ENCODE measurements around the gene STRN3. TPM values are rescaled to one million over a fixed set of nuclear protein-coding genes. Genes with fewer than 3 reads are reported as not detected.

Gene STRN3
- total RNA-seq, 1 donor from 2014 or later = 58.1 TPM

DNA sequence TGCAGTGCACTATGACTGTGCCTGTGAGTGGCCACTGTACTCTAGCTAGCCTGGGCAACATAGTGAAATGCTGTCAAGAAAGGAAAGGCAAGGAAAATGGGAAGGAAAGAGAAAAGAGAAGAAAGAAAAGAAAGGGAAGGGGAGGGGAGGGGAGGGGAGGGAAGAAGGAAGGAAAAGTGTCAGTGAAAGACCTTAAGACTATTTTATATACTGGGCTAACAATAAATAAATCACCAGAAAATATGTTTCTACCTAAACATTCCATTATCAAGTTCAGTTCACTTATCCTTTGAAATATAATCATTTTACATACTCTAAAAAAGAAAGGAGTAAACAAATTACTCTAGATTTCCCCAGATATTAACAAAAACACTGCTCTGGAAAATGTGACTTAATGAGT is 129.7 kb downstream of the STRN3 start:
- H3K4me1 Mint-ChIP-seq (ENCODE audit: low read depth, unreplicated experiment) = no peaks in the 10 kb centered on the region
- no peaks in the 10 kb centered on the region for H3K9me3 Mint-ChIP-seq (ENCODE audit: unreplicated experiment)
- H3K4me3 Mint-ChIP-seq (ENCODE audit: unreplicated experiment) = no peak overlapping the region
- DNase-seq = no peak
- peaks cover 4% of the 10 kb centered on the region for H3K36me3 Mint-ChIP-seq (ENCODE audit: unreplicated experiment)
- no peak overlapping the region for H3K27ac Mint-ChIP-seq (ENCODE audit: unreplicated experiment)
- TF ChIP-seq, protein P1, sequence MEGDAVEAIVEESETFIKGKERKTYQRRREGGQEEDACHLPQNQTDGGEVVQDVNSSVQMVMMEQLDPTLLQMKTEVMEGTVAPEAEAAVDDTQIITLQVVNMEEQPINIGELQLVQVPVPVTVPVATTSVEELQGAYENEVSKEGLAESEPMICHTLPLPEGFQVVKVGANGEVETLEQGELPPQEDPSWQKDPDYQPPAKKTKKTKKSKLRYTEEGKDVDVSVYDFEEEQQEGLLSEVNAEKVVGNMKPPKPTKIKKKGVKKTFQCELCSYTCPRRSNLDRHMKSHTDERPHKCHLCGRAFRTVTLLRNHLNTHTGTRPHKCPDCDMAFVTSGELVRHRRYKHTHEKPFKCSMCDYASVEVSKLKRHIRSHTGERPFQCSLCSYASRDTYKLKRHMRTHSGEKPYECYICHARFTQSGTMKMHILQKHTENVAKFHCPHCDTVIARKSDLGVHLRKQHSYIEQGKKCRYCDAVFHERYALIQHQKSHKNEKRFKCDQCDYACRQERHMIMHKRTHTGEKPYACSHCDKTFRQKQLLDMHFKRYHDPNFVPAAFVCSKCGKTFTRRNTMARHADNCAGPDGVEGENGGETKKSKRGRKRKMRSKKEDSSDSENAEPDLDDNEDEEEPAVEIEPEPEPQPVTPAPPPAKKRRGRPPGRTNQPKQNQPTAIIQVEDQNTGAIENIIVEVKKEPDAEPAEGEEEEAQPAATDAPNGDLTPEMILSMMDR (IDR thresholded peaks at IDR 0.05; ENCODE audit: partially characterized antibody, unreplicated experiment) = no peak
- peaks cover 1% of the 10 kb centered on the region for H3K27me3 Mint-ChIP-seq (ENCODE audit: unreplicated experiment)

DNA sequence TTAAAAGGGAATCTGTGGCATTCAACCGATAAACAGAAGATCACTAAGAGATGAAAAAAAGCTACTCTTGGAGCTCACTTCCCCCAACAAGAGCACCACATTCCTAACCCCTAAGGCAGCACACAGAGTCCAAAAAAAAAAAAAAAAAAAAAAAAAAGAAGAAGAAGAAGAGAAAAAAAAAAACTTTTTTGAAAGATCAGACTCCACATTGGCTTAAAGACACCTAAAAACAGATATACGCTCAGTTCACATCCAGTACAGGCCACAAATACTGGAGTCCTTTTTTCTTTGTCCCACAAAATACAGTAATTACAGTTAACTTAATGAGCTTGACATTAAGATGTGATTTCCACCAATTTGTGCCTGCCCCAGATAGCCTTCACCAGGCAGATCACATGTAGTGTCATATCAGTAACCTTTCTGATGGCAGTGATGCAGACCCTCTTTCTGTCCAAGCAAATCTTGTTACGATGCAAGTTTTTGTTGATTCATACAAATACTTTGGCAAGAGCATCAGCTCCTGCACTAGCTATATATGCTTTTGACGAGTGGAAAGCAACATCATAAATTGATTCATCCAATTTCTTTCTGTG is 131.2 kb downstream of the STRN3 start:
- H3K4me1 Mint-ChIP-seq (ENCODE audit: low read depth, unreplicated experiment) = no peaks in the 10 kb centered on the region
- H3K27ac Mint-ChIP-seq (ENCODE audit: unreplicated experiment) = no peak overlapping the region
- peaks cover 1% of the 10 kb centered on the region for H3K27me3 Mint-ChIP-seq (ENCODE audit: unreplicated experiment)
- DNase-seq = no peak
- H3K36me3 Mint-ChIP-seq (ENCODE audit: unreplicated experiment) = peaks cover 4% of the 10 kb centered on the region
- TF ChIP-seq, protein P1 (IDR thresholded peaks at IDR 0.05; ENCODE audit: partially characterized antibody, unreplicated experiment) = no peak
- H3K4me3 Mint-ChIP-seq (ENCODE audit: unreplicated experiment) = no peak overlapping the region
- no peaks in the 10 kb centered on the region for H3K9me3 Mint-ChIP-seq (ENCODE audit: unreplicated experiment)

DNA sequence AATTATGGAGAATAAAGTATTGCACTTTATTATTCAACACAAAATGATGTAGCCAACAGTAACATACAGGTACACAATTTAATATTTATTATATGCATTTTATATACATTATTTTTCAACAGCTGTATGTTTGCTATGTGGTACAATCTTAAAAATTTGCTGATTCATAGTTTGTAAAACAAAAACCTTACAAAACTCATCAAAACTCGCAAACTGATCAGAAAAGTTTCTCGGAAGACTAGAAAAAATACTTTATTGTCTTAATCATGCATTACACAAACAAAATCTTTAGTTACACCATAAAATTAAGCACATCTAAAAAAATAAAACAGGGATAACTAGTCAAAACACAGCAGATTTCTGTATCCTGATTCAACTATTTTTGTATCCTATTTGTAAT is 132.4 kb downstream of the STRN3 start:
- Mint-ChIP-seq H3K27ac (ENCODE audit: unreplicated experiment) (no peak overlapping the region), H3K9me3 (ENCODE audit: unreplicated experiment) (no peaks in the 10 kb centered on the region), H3K4me3 (ENCODE audit: unreplicated experiment) (no peak overlapping the region), H3K36me3 (ENCODE audit: unreplicated experiment) (peaks cover 4% of the 10 kb centered on the region), H3K27me3 (ENCODE audit: unreplicated experiment) (no peaks in the 10 kb centered on the region), H3K4me1 (ENCODE audit: low read depth, unreplicated experiment) (no peaks in the 10 kb centered on the region)
- TF ChIP-seq, protein P1 (IDR thresholded peaks at IDR 0.05; ENCODE audit: partially characterized antibody, unreplicated experiment) = no peak
- DNase-seq = no peak

- Mint-ChIP-seq H3K36me3 (ENCODE audit: unreplicated experiment) (no peaks in the 10 kb centered on the region), H3K27ac (ENCODE audit: unreplicated experiment) (no peak overlapping the region), H3K9me3 (ENCODE audit: unreplicated experiment) (no peaks in the 10 kb centered on the region), H3K27me3 (ENCODE audit: unreplicated experiment) (no peaks in the 10 kb centered on the region), H3K4me3 (ENCODE audit: unreplicated experiment) (no peak overlapping the region), H3K4me1 (ENCODE audit: low read depth, unreplicated experiment) (no peaks in the 10 kb centered on the region)
- DNase-seq = no peak
- TF ChIP-seq, protein P1 (IDR thresholded peaks at IDR 0.05; ENCODE audit: partially characterized antibody, unreplicated experiment) = no peak
Observed at GRCh38 chr14:30889244-30889594, 137.0 kb downstream of the STRN3 start.

DNA sequence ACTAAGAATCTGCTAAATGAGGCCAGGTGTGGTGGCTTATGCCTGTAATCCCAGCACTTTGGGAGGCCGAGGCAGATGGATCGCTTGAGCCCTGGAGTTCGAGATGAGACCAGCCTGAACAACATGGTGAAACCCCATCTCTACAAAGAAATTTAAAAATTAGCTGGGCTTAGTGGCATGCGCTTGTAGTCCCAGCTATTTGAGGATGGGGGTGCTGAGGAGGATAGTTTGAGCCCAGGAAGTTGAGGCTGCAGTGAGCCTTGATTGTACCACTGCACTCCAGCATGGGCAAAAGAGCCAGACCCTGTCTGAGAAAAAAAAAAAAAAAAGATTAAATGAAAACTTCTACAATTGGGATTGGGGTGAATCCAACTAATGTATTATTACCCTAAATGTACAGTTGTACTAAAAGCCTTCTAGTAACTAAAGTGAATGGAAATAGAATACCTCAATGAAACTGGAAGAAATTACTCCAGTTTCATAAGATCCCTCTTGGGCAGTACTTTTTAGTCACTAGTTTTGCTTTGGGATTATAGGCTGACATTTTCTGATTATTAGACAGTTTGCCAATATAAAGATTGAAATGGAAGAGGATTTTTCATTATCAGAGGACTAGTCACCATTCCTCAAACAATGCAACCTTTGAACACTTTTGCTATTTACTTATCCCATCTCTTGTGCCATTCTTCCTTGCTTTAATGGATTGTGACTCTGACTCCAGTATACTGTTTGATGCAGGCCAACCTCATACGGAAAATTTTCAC is 137.5 kb downstream of the STRN3 start:
- Mint-ChIP-seq H3K27ac (ENCODE audit: unreplicated experiment) (no peak overlapping the region), H3K4me1 (ENCODE audit: low read depth, unreplicated experiment) (no peaks in the 10 kb centered on the region)
- no peak for DNase-seq

More for the DNA sequence above, 137.5 kb downstream of the STRN3 start:
- TF ChIP-seq, protein P1 (IDR thresholded peaks at IDR 0.05; ENCODE audit: partially characterized antibody, unreplicated experiment) = no peak
- no peaks in the 10 kb centered on the region for H3K9me3 Mint-ChIP-seq (ENCODE audit: unreplicated experiment)
- no peak overlapping the region for H3K4me3 Mint-ChIP-seq (ENCODE audit: unreplicated experiment)
- H3K27me3 Mint-ChIP-seq (ENCODE audit: unreplicated experiment) = no peaks in the 10 kb centered on the region
- no peaks in the 10 kb centered on the region for H3K36me3 Mint-ChIP-seq (ENCODE audit: unreplicated experiment)
